DND-41 (cell line): Measurements from ENCODE around the gene BBS9.

Experiments used
- EZH2 ChIP-seq: IDR thresholded peaks from 3 replicates; pipeline ENCODE4 v1.6.1; 2012; ENCODE audit warnings: borderline replicate concordance, low read depth, mild to moderate bottlenecking, moderate library complexity, low read length, inconsistent platforms; ENCODE audit not compliant: severe bottlenecking
- TF ChIP-seq, protein P1 (sequence below): IDR thresholded peaks from 2 replicates; pipeline ENCODE4 v1.5.1; 2012; ENCODE audit warnings: borderline replicate concordance, low read length, moderate library complexity, mild to moderate bottlenecking; ENCODE audit not compliant: poor library complexity, severe bottlenecking; ENCODE audit errors: extremely low read depth

DNA sequence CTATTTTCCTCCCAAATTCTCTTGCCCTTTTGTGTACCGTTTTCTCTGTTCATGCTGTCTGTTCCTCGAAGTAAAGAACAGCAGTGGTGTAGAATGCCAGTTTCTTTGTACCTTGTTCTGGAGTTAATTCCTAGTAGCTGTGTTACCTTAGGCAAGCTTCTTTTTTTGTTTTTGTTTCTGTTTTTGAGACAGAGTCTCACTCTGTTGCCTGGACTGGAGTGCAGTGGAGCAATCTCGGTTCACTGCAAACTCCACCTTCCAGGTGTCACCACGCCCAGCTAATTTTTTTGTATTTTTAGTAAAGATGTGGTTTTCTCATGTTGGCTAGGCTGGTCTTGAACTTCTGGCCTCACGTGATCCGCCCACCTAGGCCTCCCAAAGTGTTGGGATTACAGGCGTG, 221.2 kb downstream of the BBS9 start:
- TF ChIP-seq, protein P1, sequence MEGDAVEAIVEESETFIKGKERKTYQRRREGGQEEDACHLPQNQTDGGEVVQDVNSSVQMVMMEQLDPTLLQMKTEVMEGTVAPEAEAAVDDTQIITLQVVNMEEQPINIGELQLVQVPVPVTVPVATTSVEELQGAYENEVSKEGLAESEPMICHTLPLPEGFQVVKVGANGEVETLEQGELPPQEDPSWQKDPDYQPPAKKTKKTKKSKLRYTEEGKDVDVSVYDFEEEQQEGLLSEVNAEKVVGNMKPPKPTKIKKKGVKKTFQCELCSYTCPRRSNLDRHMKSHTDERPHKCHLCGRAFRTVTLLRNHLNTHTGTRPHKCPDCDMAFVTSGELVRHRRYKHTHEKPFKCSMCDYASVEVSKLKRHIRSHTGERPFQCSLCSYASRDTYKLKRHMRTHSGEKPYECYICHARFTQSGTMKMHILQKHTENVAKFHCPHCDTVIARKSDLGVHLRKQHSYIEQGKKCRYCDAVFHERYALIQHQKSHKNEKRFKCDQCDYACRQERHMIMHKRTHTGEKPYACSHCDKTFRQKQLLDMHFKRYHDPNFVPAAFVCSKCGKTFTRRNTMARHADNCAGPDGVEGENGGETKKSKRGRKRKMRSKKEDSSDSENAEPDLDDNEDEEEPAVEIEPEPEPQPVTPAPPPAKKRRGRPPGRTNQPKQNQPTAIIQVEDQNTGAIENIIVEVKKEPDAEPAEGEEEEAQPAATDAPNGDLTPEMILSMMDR, result no peak
- no peak for TF ChIP-seq EZH2
